ENCODE results near the gene PROK2.

The PROK2 gene

DNA sequence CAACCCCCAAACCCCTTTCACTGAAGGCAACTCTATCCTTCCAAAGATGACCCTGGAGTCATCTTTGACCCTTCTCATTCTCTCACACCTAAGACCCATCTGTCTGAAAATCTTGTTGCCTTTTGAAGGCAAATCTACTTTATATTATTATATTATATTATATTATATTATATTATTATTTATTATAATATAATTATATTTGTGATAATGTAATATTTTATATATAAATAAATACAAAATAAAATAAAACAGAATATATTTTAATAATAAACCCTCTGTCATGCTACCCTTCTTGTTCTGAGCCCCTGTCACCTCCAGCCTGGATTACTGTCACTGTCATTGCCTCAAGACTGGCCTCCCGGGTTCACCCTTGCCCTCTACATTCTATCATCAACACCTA, 5.0 kb upstream of the PROK2 start:
- no peak overlapping the region for H3K4me3 ChIP-seq (ENCODE audit: low read length)
- no peak for DNase-seq (ENCODE audit: low read depth)
- TF ChIP-seq, protein P1, sequence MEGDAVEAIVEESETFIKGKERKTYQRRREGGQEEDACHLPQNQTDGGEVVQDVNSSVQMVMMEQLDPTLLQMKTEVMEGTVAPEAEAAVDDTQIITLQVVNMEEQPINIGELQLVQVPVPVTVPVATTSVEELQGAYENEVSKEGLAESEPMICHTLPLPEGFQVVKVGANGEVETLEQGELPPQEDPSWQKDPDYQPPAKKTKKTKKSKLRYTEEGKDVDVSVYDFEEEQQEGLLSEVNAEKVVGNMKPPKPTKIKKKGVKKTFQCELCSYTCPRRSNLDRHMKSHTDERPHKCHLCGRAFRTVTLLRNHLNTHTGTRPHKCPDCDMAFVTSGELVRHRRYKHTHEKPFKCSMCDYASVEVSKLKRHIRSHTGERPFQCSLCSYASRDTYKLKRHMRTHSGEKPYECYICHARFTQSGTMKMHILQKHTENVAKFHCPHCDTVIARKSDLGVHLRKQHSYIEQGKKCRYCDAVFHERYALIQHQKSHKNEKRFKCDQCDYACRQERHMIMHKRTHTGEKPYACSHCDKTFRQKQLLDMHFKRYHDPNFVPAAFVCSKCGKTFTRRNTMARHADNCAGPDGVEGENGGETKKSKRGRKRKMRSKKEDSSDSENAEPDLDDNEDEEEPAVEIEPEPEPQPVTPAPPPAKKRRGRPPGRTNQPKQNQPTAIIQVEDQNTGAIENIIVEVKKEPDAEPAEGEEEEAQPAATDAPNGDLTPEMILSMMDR (conservative IDR thresholded peaks at IDR 0.05; ENCODE audit: low read length): no peak

DNA sequence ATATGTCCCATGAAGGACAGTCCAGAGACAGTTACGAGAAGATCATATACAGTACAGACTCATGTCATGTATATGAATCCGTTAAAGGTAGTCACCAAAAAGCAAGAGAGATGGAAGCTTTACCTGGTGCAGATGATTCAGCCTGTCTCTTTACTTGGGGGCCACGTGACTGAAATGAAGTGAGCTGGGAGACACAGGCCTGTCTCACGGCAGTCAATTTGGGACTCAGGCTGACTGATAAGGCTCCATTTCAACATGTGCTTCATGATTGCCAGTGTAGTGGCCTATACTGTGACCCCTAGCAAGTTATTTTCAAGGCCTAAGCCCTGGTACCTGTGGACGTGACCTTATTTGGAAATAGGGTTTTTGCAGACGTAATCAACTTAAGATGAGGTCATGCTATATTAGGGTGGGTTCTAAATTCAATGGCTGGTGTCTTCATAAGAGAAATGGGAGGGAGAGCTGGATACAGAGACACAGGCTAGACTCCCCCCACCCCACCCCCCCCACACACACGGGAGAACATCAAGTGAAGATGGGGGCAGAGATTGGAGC, 3.0 kb upstream of the PROK2 start:
- TF ChIP-seq, protein P1 (conservative IDR thresholded peaks at IDR 0.05; ENCODE audit: low read length): no peak
- no peak for DNase-seq (ENCODE audit: low read depth)
- H3K4me3 ChIP-seq (ENCODE audit: low read length): no peak overlapping the region

DNA sequence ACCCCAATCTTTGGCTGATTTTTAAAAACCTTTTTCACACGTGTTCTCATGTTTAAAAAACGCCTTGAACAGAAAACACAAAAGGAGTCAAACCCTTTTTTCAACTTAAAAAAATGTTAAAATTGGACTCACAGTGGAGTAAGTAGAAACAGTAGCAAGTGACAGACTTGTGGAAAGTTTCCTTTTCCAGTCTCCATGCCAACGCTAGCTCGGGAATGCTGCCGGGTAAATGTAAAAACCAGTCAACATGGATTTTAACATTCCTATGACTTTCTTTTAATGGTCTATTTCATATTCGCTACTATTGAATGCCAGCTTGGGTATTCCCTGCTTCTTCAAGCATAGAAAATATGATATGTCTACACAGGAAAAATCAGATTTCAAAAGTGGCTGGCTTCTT, 1.6 kb upstream of the PROK2 start:
- TF ChIP-seq, protein P1 (conservative IDR thresholded peaks at IDR 0.05; ENCODE audit: low read length): no peak
- DNase-seq (ENCODE audit: low read depth): peak; percentile 8
- H3K4me3 ChIP-seq (ENCODE audit: low read length): no peak overlapping the region

DNA sequence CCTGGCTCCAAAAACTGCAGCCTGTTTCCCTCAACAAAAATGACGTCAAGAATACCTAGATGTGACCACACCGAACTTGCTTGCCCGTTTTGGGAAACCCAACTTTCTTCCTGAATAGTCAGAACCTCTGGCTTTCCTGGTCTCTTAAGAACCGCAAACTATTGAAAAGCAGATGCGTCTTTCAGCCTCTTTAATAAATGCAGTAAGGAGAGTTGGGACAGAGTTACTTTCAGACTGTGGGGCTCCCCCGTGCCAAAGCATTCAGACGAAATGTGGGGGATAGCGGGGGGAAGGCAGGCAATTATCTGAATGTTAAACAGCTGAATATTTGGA, 1.2 kb upstream of the PROK2 start:
- TF ChIP-seq, protein P1 (conservative IDR thresholded peaks at IDR 0.05; ENCODE audit: low read length): no peak
- peak; percentile 8 for DNase-seq (ENCODE audit: low read depth)
- no peak overlapping the region for H3K4me3 ChIP-seq (ENCODE audit: low read length)

DNA sequence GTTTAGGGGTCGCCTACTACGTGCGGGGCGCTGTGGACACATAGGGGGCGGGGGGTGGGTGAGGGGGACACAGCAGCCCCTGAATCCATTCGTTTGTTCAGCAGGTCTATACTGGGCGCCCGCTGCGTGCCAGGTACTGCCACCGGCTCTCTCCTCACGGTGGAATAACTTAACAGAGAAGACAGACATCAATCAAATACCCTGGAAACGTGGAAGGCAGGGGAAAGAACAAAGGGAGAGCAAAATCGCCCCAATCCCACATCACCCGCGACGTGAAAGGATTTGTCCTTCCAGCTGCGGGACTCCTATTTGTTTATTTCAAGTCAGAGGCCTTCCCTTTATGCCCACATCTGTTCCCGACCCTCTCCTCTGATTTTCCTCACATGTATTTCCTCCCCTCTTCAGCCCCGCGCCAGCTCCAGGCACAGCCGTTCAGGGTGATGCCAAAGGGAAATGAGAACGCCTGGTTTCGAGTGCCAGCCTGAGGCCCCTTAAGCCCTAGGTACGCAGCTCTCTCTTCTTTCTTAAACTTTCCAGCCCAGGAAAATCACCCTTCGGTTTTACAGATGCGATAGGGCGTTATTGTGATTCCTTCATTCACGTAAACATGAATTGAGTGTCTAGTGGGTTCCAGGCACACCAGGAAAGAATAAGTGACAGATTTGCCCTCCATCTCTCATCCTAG, 726 bp upstream of the PROK2 start:
- no peak for DNase-seq (ENCODE audit: low read depth)
- TF ChIP-seq, protein P1 (conservative IDR thresholded peaks at IDR 0.05; ENCODE audit: low read length): no peak
- no peak overlapping the region for H3K4me3 ChIP-seq (ENCODE audit: low read length)

DNA sequence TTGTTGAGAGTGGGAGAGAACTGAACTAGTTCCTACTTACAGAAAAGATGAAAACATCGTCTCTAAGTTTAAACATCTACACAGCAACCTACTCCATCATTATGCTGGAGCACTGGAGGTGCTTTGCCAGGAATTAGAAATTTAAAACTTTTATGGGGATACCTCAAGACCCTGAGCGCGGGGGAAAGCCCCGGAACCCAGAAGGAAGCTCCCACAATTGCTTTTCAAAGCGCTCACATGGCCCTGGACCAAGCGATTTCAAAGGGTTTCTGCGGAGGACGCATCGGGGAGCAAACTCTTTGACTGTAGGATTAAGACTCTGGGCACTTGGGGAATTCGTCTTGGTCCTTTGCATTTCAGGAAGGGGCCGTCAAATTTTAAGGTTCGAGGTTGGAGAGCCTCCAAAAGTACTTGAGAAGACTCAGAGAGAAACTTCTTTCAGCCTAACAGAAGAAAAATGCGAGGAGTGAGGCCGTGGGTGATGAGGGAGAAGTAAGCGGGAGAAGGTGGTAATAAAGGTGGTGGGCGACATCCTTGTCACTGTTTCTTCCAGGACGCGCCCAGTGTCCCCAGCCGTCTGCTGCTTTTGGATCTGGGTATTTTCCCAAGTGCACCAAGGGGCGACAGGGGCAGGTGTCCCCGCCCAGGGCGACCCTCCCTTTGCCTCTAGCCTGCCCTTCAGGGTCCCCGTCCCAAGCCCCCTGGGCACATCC, 591 bp downstream of the PROK2 start:
- DNase-seq (ENCODE audit: low read depth): no peak
- no peak overlapping the region for H3K4me3 ChIP-seq (ENCODE audit: low read length)
- TF ChIP-seq, protein P1 (conservative IDR thresholded peaks at IDR 0.05; ENCODE audit: low read length): no peak

DNA sequence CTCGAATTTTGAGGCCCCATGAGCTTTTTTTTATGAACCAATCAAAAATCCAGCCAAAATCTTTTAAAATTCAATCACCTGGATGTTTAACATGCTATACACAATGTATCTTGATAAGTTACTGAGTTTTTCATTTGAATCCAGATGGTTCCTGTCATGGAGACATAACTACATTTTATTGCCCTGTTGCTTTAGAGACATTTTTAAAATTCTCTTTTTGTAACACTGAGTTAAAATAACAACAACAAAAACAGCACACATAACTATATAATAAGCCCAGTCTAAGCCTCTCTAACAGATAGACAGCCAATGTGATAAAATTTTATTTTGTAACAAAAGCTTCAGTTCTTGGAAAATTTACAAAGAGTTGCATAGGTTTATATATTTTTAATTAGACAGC, 1.8 kb downstream of the PROK2 start:
- TF ChIP-seq, protein P1 (conservative IDR thresholded peaks at IDR 0.05; ENCODE audit: low read length): no peak
- no peak overlapping the region for H3K4me3 ChIP-seq (ENCODE audit: low read length)
- no peak for DNase-seq (ENCODE audit: low read depth)
